GM21526 (cell line): ENCODE data around the gene STARD7.
A peak's percentile ranks its signal among the peaks of the same experiment; 100 is the strongest.
"Not testable (repeated sequence)": the region's sequence is repeated elsewhere in the genome, so short reads cannot be mapped to it uniquely, and the experiment has no call there.

Experiments used
- ATAC-seq: cut with Tn5 transposase; IDR thresholded peaks from one replicate; pipeline ENCODE4 v1.9.1; 2021; ENCODE audit warnings: moderate library complexity; ENCODE audit not compliant: unreplicated experiment, low FRiP score

STARD7 gene

GRCh38 chr2:96238266-96238665, 29.6 kb upstream of the STARD7 start:
- ATAC-seq = no peak

- ATAC-seq = no peak
These were observed 28.3 kb upstream of the STARD7 start for GRCh38 chr2:96236882-96237281.

GRCh38 chr2:96233880-96234316, 25.3 kb upstream of the STARD7 start:
- ATAC-seq = peak; percentile 74

- no peak for ATAC-seq
These were observed 24.8 kb upstream of the STARD7 start for GRCh38 chr2:96233436-96233835.

- ATAC-seq = no peak
These were observed 22.7 kb upstream of the STARD7 start for GRCh38 chr2:96231316-96231715.

- peak; percentile 66 for ATAC-seq
These were observed 16.4 kb upstream of the STARD7 start for GRCh38 chr2:96225016-96225533.

- not testable (repeated sequence) for ATAC-seq
These were observed 12.5 kb upstream of the STARD7 start for GRCh38 chr2:96221106-96221505.

GRCh38 chr2:96219959-96220358, 11.3 kb upstream of the STARD7 start:
- not testable (repeated sequence) for ATAC-seq

GRCh38 chr2:96218508-96219131, 10.0 kb upstream of the STARD7 start:
- ATAC-seq = no peak

GRCh38 chr2:96214554-96214953, 5.9 kb upstream of the STARD7 start:
- ATAC-seq = no peak

GRCh38 chr2:96213379-96213778, 4.8 kb upstream of the STARD7 start:
- ATAC-seq = no peak

- ATAC-seq = no peak
These were observed 3.7 kb upstream of the STARD7 start for GRCh38 chr2:96212339-96212738.

GRCh38 chr2:96209729-96210085, 1.1 kb upstream of the STARD7 start:
- ATAC-seq = no peak

- no peak for ATAC-seq
These were observed 543 bp upstream of the STARD7 start for GRCh38 chr2:96209011-96209728.

GRCh38 chr2:96207774-96208142, 869 bp downstream of the STARD7 start:
- peak; percentile 2 for ATAC-seq

- no peak for ATAC-seq
These were observed 1.4 kb downstream of the STARD7 start for GRCh38 chr2:96207073-96207773.

- ATAC-seq = no peak
These were observed 2.7 kb downstream of the STARD7 start for GRCh38 chr2:96205888-96206287.

GRCh38 chr2:96204836-96205624, 3.6 kb downstream of the STARD7 start:
- no peak for ATAC-seq

GRCh38 chr2:96203130-96204028, 5.2 kb downstream of the STARD7 start:
- no peak for ATAC-seq
